Body of pancreas (tissue), 4 donors: ENCODE data around the gene CA9. TPM values are rescaled to one million over a fixed set of nuclear protein-coding genes. Genes with fewer than 3 reads are reported as not detected.
"Not testable (repeated sequence)": the region's sequence is repeated elsewhere in the genome, so short reads cannot be mapped to it uniquely, and the experiment has no call there.

Source experiments
- ATAC-seq: fragments of 150-250 bp; one replicate; pipeline ENCODE4 v1.9.1; 2016
- DNase-seq, 4 donors: peaks; one replicate each; pipeline ENCODE4 v3.0.0-alpha.2; 2019
- H3K27ac ChIP-seq, 4 donors: fragments of 200-600 bp; sonication (generic); 1 replicate in 3 of 4; 2 replicates in 1 of 4; pipeline versions ENCODE4 v1.5.1 to v1.6.1; 2016 to 2019; ENCODE audit warnings: mild to moderate bottlenecking in 1 of 4, mixed read lengths in 1 of 4, moderate library complexity in 1 of 4
- H3K27me3 ChIP-seq, 2 donors: fragments of 200-600 bp; sonication (generic); one replicate each; pipeline ENCODE4 v1.6.0; 2016; ENCODE audit warnings: mild to moderate bottlenecking in 1 of 2
- H3K36me3 ChIP-seq, 2 donors: fragments of 200-600 bp; sonication (generic); replicated peaks in 1 of 2; 2 replicates each; pipeline ENCODE4 v1.5.1; 2016; ENCODE audit warnings: low read depth in 2 of 2; ENCODE audit not compliant: insufficient read depth in 1 of 2
- H3K4me1 ChIP-seq: fragments of 200-600 bp; sonication (generic); one replicate; pipeline ENCODE4 v1.6.0; 2016
- H3K4me3 ChIP-seq, 2 donors: fragments of 200-600 bp; sonication (generic); 1 replicate in 1 of 2; 2 replicates in 1 of 2; pipeline ENCODE4 v1.5.1; 2016 to 2019
- H3K9me3 ChIP-seq, 3 donors: fragments of 200-600 bp; sonication (generic); 1 replicate in 2 of 3; 2 replicates in 1 of 3; pipeline ENCODE4 v1.5.1; 2016
- POLR2A ChIP-seq, 3 donors: fragments of 450-650 bp; IDR thresholded peaks; one replicate each; pipeline ENCODE4 v1.6.1; 2016; ENCODE audit warnings: antibody characterized with exemption in 3 of 3, mild to moderate bottlenecking in 2 of 3
- WGBS, 2 donors: methylation state at CpG; one replicate each; pipeline ENCODE4 v1.1.5; 2017; 5-methylcytosine and 5-hydroxymethylcytosine counted together
- intact Hi-C: fragments of 100-400 bp; cut with DNase I; formaldehyde crosslinking; loops from one replicate; pipeline ENCODE4 v1.15.1; 2023
- total RNA-seq, 2 donors: library from RNA; depleted of rRNA; stranded (reverse); fragments of >200 nt; gene quantifications; one replicate each; pipeline ENCODE4 v1.1.0, GENCODE V29; 2016
- TF ChIP-seq, protein P1 (sequence below), 7 experiments: fragments of 450-650 bp in 4 of 7; fragments of 200-600 bp in 3 of 7; sonication (generic) in 3 of 7; IDR thresholded peaks; one replicate each; pipeline ENCODE4 v1.5.1; 2016 to 2019; ENCODE audit warnings: antibody characterized with exemption in 7 of 7

The CA9 gene
- total RNA-seq, 2 donors from 2014 or later, result 2.6 to 21.8 TPM

DNA sequence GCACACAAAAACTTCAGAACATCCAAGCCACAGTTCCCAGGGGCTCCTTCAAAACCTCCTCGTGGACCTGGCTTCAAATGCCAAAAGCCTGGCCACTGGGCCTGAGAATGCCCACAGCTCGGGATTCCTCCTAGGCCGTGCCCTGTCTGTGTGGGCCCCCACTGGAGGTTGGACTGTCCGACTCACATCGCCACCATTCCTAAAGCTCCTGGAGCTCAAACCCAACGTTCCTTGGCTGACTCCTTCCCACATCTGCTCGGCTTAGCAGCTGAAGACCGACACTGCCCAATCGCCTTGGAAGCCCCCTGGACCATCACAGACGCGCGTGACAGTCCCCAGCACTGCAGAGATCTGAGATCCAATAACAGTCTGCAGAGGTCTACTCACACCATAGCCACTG, 30.7 kb upstream of the CA9 start:
- Histone ChIP-seq H3K4me3 (no peak overlapping the region), H3K9me3 (no peaks in the 10 kb centered on the region), H3K27me3 (no peaks in the 10 kb centered on the region), H3K27ac (no peak overlapping the region), H3K4me1 (peaks cover 11% of the 10 kb centered on the region), H3K36me3 (no peaks in the 10 kb centered on the region)
- intact Hi-C loops, result no loop called here
- WGBS, 2 donors, result 78 to 93% methylated on average over 2 to 12 of the region's 12 CpGs
- ATAC-seq, result no peak
- TF ChIP-seq, protein P1, sequence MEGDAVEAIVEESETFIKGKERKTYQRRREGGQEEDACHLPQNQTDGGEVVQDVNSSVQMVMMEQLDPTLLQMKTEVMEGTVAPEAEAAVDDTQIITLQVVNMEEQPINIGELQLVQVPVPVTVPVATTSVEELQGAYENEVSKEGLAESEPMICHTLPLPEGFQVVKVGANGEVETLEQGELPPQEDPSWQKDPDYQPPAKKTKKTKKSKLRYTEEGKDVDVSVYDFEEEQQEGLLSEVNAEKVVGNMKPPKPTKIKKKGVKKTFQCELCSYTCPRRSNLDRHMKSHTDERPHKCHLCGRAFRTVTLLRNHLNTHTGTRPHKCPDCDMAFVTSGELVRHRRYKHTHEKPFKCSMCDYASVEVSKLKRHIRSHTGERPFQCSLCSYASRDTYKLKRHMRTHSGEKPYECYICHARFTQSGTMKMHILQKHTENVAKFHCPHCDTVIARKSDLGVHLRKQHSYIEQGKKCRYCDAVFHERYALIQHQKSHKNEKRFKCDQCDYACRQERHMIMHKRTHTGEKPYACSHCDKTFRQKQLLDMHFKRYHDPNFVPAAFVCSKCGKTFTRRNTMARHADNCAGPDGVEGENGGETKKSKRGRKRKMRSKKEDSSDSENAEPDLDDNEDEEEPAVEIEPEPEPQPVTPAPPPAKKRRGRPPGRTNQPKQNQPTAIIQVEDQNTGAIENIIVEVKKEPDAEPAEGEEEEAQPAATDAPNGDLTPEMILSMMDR (IDR thresholded peaks at IDR 0.05), result no peak
- no peak for TF ChIP-seq POLR2A (IDR thresholded peaks at IDR 0.05)
- DNase-seq, result no peak

DNA sequence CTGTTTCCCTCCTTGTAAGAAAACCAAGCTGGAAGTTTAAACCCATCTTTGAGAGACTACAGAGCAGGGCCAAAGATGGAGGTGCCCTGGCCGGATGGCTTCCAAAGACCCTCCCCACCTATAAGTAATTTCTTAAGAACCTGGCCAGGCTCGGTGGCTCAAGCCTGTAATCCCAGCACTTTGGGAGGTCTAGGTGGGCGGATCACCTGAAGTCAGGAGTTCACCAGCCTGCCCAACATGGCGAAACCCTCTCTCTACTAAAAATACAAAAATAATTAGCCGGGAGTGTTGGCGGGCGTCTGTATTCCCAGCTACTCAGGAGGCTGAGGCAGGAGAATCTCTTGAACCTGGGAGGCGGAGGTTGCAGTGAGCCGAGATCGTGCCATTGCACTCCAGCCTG, 28.0 kb upstream of the CA9 start:
- peaks cover 11% of the 10 kb centered on the region for H3K4me1 ChIP-seq
- intact Hi-C loops, H3K36me3 ChIP-seq, ATAC-seq, H3K9me3 ChIP-seq, DNase-seq, H3K27me3 ChIP-seq: not testable (repeated sequence)
- H3K27ac ChIP-seq, result peak overlapping the region in 3 of 4 donors; percentile 73 to 94 (median 82)
- H3K4me3 ChIP-seq, result peak overlapping the region in 1 of 2 donors; percentile 58
- WGBS, 2 donors, result 28 to 41% methylated on average over 10 of the region's 10 CpGs

DNA sequence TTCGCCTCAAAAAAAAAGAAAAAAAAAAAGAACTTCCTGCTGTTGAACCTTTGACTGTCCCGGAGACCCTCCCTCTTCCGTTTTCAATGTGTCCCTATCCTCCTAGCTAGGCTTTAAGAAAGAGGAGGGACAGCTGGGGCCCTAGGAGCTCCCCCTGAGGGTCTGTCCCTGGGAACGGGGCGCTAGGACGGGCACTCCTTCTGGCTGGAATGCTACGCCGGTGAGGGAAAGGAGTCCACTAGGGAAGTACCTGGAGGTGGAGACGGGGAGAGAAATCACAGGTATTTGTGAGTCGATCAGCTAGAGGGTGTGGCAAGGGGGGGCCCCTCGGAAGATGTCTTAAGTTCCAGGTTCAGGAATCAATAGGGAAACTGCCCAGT, 27.6 kb upstream of the CA9 start:
- 1 to 2% methylated on average over 11 of the region's 11 CpGs for WGBS, 2 donors
- intact Hi-C loops, result no loop called here
- ATAC-seq (peak; percentile 65), DNase-seq (peak; percentile 56 to 68 (median 67))
- Histone ChIP-seq H3K36me3 (no peaks in the 10 kb centered on the region), H3K27me3 (no peaks in the 10 kb centered on the region), H3K27ac (peak overlapping the region; percentile 68 to 94 (median 78)), H3K9me3 (no peaks in the 10 kb centered on the region), H3K4me1 (peaks cover 11% of the 10 kb centered on the region), H3K4me3 (peak overlapping the region; percentile 44 to 58)
- no peak for TF ChIP-seq POLR2A (IDR thresholded peaks at IDR 0.05)
- TF ChIP-seq, protein P1 (IDR thresholded peaks at IDR 0.05), result peak in 3 of 7 experiments; percentile 5 to 24 (median 23)

DNA sequence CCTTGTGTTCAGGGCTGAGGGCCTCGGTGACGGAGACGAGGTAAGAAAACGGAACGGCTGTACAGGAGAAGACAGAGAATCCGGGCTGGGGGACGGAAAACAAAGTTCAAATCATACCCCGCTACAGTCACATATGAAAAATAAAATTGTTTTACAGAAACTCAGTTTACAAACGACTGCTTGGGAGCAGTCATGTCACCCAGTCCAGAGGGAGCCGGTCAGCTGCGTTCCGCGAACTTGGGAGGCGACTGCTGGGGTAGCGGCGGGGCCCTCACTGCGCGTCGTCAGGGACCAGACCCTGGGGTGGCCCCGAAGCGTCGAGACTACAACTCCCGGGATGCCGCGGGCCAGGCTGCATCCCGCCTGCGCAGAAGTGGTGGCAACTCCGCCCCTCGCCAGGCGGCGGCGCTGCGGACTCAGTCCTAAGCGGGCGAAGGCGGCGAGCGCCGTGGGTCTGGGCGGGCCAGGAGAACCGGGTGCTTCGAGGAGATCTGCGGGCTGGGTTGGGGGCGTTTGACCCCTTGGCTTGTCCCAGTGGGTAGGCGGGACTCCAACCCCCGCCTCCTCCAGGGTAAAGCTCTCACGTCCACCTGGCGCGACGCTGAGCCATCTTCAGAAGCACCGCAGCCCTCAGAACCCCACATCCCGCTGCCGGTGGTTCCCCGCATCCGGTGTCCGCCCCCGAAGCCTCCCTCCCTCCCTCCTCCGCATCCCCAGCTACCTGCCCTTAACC, 27.0 kb upstream of the CA9 start:
- H3K27ac ChIP-seq, result peak overlapping the region; percentile 68 to 94 (median 78)
- peaks cover 11% of the 10 kb centered on the region for H3K4me1 ChIP-seq
- TF ChIP-seq, protein P1 (IDR thresholded peaks at IDR 0.05), result peak; percentile 82 to 99 (median 98)
- TF ChIP-seq POLR2A (IDR thresholded peaks at IDR 0.05), result peak; percentile 73 to 94 (median 93)
- no peaks in the 10 kb centered on the region for H3K9me3 ChIP-seq
- ATAC-seq, result peak; percentile 98
- no peaks in the 10 kb centered on the region for H3K27me3 ChIP-seq
- H3K4me3 ChIP-seq, result peak overlapping the region; percentile 44 to 58
- H3K36me3 ChIP-seq, result no peaks in the 10 kb centered on the region
- DNase-seq, result peak; percentile 93 to 94 (median 94)
- WGBS, 2 donors, result 0 to 1% methylated on average over 19 to 58 of the region's 58 CpGs
- intact Hi-C loops, result no loop called here

DNA sequence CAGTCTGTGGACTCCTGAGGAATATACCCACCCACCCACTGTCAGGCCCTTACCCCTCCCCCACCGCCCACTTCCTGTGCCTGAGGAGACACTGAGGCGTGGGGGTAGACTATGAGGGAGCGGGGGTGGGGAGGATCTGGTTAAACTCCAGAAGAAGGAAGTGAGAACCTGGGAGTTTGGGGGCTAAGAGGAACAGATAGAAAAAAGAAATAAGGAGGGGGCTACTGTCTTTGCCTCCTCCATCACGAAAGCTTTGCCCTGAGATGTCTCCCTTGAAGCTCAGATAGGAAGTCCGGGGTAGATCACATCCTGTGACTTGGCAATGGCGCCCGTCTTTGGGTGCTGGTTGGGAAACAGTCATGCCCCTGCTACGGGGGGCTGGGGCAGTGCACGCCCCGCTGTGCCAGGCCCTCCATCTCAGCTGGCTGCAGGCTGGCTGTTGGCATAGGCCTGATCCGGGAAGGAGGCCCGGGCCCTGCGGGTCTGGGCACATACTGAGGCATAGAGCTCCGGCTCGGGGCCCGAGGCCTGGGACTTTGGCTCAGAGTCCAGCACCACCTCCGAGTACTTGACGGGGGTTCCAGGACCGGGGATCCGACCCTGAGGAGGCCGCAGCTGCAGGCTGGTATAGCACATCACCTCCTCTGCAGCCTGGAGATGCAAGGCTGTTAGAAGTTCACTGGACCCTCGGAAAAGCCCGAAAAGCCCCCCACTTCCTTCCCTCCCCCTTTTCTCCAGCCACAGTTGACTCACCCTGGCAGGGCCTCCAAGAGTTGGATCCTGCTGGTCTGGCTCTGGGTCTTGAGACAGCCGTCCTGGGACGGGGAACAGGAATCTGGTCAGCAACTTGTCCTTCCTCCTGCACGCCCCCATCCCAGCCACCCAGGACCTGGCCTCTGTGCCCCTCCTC, 24.0 kb upstream of the CA9 start:
- no peak for TF ChIP-seq POLR2A (IDR thresholded peaks at IDR 0.05)
- TF ChIP-seq, protein P1 (IDR thresholded peaks at IDR 0.05), result no peak
- no peaks in the 10 kb centered on the region for H3K36me3 ChIP-seq
- WGBS, 2 donors, result 76 to 82% methylated on average over 10 to 26 of the region's 26 CpGs
- DNase-seq (no peak), ATAC-seq (no peak)
- no peaks in the 10 kb centered on the region for H3K9me3 ChIP-seq
- intact Hi-C loops, result loop anchor here (5.0 kb wide), 1 partner anchor 83 kb away; the partner anchor contains the start of genes CREB3 and TLN1
- peaks cover 16% of the 10 kb centered on the region for H3K4me1 ChIP-seq
- H3K27ac ChIP-seq, result no peak overlapping the region
- H3K4me3 ChIP-seq, result no peak overlapping the region
- H3K27me3 ChIP-seq, result no peaks in the 10 kb centered on the region
